G401.6 (cell line): ENCODE data around the gene EHBP1.

ENCODE experiments used
- FAIRE-seq: peaks from 2 replicates; lab custom pipeline; 2012; peaks lifted over from hg19 to GRCh38; lab: Jason Lieb, UNC

The EHBP1 gene

DNA sequence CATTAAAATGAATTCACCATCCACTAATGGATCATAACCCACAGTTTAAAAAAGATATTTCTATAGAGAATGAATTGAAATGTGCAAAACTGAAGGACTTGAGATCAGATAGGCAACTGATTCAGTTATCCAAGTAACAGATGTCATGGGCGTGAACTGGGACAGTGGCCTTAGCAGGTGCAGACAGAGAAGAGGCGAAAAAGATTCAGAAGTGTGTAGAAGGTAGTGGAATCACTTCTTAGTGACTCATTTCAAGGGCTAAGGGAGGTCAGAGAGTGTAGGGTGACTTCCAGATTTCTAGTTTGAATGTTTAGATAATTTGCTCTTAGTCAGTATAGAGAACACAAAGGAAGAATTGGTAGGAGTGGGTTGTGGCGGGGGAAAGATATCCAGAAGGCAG, 79.7 kb downstream of the EHBP1 start:
- FAIRE-seq = no peak

GRCh38 chr2:62785810-62786597, 80.5 kb downstream of the EHBP1 start:
- no peak for FAIRE-seq

- FAIRE-seq = peak; percentile 8
Observed at GRCh38 chr2:62787386-62787785, 81.9 kb downstream of the EHBP1 start.

DNA sequence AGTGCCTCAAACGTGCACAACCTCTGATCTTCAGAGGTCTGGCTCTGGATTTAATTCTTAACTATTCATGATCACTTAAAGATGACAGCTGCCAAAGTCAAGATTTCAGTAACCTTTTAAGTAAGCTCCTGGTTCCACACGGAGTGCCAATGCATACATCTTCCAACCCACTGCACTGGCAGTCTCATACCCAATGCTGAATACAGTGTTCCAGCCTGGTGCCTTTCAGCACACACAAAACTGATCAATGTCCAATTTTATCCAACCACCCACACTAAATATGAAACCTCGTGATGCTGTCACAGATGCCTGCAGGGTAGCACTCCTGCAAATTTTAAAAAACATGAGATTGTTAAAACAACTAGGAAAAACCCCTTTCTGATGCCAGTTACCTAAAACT, 84.0 kb downstream of the EHBP1 start:
- no peak for FAIRE-seq

- FAIRE-seq = no peak
Observed at GRCh38 chr2:62789918-62790317, 84.4 kb downstream of the EHBP1 start.

GRCh38 chr2:62792408-62792807, 86.9 kb downstream of the EHBP1 start:
- no peak for FAIRE-seq

DNA sequence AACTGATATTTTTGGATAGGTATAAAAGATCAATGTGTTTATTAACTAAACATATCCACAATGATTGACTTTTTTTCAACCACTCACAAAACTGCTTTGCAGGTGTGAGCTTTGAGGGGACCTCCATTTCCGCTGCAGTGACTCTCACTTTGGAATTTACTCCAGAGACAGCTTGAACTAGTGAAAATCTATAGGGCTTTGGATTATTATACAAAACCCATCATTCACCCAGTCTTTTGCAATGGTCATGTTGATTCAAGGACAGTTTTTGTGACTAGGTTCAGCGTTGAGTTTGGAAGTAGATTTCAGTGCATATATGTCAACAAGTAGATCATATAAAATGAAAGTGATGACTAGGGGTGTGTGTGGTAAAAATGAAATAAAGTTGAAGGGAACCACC, 87.7 kb downstream of the EHBP1 start:
- FAIRE-seq = no peak

DNA sequence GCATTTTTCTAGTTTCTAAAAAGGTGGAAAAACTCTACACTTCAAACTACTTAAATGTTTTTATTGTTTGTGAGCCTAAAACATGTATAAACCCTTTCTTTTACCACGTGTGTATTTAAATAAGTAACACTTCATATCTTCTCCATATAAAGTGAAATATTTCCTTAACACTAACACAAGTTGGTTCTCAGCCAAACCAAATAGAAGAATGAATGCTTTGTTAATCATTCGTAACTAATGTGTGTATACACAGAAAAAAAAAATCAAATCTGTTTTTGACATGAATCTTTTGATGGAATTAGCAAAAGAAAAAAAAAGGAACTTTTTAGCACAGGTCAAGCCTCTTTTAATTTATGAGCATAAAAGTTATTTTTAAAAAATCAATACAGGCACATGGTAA, 89.3 kb downstream of the EHBP1 start:
- FAIRE-seq = no peak

GRCh38 chr2:62795341-62795740, 89.8 kb downstream of the EHBP1 start:
- FAIRE-seq = peak; percentile 3

GRCh38 chr2:62797107-62797506, 91.6 kb downstream of the EHBP1 start:
- FAIRE-seq = no peak

GRCh38 chr2:62800618-62801017, 95.1 kb downstream of the EHBP1 start:
- no peak for FAIRE-seq

GRCh38 chr2:62801110-62801509, 95.6 kb downstream of the EHBP1 start:
- FAIRE-seq = no peak

DNA sequence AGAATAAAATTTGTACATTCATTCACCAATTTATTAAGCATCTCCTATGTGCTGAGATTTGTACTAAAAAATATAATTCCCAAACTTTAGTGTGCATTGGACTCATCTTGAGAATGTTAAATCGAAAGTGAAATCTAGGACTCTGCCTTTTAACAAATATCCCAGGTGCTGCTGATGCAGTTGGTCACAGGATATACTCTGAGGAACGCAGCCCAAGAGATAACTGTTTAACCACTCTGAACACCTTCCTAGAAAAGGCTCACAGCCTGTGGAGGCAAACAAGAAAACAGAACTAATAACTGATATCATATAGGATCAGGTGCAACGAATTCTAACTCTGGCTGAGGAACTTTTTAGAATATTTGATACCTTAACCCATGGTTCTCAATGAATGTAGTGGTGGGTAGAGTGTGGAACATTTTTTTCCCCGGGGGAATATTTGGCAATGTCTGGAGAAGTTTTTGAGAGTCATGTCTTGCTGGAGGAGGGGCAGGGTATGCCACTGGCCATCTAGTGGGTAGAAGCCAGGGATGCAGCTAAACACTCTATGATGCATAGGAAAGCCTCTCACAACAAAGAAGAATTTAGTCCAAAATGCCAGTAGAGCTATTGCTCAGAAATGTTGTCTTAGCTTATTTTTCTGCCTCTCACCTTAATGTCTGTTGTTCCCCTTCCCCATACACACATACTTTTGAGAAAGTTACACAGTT, 96.5 kb downstream of the EHBP1 start:
- no peak for FAIRE-seq

GRCh38 chr2:62803961-62804360, 98.4 kb downstream of the EHBP1 start:
- FAIRE-seq = no peak

DNA sequence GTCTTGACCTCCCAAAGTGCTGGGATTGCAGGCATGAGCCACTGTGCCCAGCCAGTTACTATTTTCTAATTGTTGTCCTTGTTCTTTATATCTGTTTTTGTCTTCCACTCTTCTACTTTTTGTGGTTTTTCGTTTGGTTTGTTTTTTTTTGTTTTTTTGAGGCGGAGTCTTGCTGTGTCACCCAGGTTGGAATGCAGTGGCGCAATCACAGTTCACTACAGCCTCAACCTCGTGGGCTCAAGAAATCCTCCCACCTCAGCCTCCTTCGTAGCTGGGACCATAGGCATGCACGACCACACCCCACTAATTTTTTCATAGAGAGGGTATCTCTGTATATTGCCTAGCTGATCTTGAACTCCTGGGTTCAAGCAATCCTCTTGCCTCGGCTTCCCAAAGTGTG, 100.7 kb downstream of the EHBP1 start:
- FAIRE-seq = no peak

- FAIRE-seq = no peak
Observed at GRCh38 chr2:62808554-62808953, 103.0 kb downstream of the EHBP1 start.

DNA sequence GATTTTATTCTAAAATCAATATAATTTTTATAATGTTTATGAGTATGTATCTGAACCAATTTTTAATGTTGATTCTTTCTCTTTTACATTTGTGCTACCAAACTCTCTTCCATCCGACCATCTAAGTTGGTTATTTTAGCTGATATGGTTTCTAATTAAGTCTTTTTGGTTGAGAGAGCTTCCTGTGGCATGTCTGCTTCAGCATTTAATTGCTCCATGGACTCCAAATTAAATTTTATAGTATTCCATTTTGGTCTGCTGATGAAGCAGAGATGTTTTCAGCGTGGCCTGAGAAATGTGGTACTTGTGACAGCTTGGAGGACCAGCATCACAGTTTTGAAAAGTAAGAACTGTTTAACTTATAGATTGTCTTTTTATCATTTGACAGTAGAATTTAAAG, 105.6 kb downstream of the EHBP1 start:
- FAIRE-seq = no peak

GRCh38 chr2:62811972-62812371, 106.5 kb downstream of the EHBP1 start:
- no peak for FAIRE-seq

- FAIRE-seq = no peak
Observed at GRCh38 chr2:62812921-62813825, 107.7 kb downstream of the EHBP1 start.

DNA sequence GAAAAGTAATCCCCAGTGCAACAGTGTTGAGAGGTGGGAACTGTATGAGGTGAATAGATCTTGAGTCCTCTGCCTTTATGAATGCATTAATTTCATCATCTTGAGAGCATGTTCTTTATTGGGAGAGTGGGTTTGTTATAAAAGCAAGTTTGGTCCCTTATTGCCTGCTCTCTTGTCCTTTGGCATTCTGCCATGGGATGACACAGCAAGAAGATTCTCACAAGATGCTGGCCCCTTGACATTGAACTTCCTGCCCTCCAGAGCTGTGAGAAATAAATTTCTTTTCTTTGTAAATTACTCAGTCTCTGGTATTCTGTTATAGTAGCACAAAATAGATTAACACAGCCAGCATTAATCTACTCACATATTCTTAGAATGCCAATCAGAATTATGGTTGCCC, 108.6 kb downstream of the EHBP1 start:
- FAIRE-seq = no peak

DNA sequence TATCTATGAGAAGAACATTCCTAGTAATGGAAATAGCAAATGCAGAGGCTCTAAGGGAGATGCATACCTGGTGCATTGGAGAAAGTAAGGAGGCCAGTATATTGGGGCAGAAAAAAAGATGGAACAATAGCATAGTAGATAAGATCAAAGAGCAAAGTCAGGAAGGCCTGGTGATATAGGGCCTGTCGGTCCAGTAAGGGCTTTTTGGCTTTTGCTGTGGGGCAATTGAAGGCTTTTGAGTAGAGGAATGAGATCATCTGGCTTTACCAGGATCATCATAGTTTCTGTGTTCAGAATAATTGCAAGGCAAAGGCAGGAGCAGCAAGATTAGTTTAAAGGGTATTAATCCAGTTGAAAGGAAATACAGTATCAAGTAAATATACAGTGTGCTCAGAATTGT, 111.8 kb downstream of the EHBP1 start:
- no peak for FAIRE-seq

GRCh38 chr2:62817995-62818713, 112.6 kb downstream of the EHBP1 start:
- no peak for FAIRE-seq
